Measurements from ENCODE around the gene FAM47B. TPM values are rescaled to one million over a fixed set of nuclear protein-coding genes. Genes with fewer than 3 reads are reported as not detected.

Gene FAM47B
- total RNA-seq, 1 experiment from 2014 or later = not detected

DNA sequence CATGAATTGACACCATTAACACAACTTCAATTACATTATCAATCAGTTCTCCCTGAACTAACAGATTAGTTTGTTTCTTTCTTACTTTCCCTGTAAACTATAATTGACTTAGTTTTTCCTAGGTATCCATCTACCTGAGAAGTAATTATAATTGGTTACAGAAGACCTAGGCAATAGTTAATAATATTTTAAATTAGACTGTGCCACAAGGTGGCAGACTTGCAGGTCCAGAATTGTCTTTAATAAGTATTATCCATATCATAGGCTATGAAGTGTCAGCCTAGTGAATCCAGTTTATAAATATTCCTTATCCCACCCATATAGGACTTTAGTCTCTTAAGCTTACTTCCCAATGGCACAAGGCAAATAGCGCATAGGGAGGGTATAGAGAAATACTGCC, 48.9 kb upstream of the FAM47B start:
- H4K5ac ChIP-seq (ENCODE audit: insufficient read length, low read depth, low read length) = no peak overlapping the region
- H3K23ac ChIP-seq (ENCODE audit: insufficient read length, low read depth, low read length) = no peak overlapping the region
- H2AFZ ChIP-seq (ENCODE audit: low read length) = no peak overlapping the region
- H3K9me3 ChIP-seq (ENCODE audit: control insufficient read depth, low read depth, low read length) = no peaks in the 10 kb centered on the region
- no peak overlapping the region for H3K9ac ChIP-seq (ENCODE audit: extremely low read depth, insufficient read length, low read length)
- no peak overlapping the region for H2BK15ac ChIP-seq (ENCODE audit: low read depth, low read length)
- H3K4me2 ChIP-seq (ENCODE audit: insufficient read depth, insufficient read length, low read length) = no peak overlapping the region
- Mint-ChIP-seq H3K9me3 (peaks cover 5 to 52% of the 10 kb centered on the region in 2 experiments; a peak in 4 of 5 replicates), H3K36me3 (ENCODE audit: insufficient read depth in 1 of 3, low read depth in 3 of 3) (peaks cover 0 to 5% (median 0%) of the 10 kb centered on the region in 3 experiments; a peak in 2 of 7 replicates), H3K4me1 (peaks cover 2 to 4% of the 10 kb centered on the region in 2 experiments; a peak in 1 of 4 replicates), H3K4me3 (no peak overlapping the region), H3K27ac (no peak overlapping the region), H3K27me3 (ENCODE audit: low read depth) (no peaks in the 10 kb centered on the region)
- no peak overlapping the region for H3K18ac ChIP-seq (ENCODE audit: insufficient read length, low read depth, low read length)
- no CpG with 5 or more reads among the region's 1 CpG for WGBS (ENCODE audit: extremely low coverage, insufficient read length, low lambda C conversion rate)
- H3K27me3 ChIP-seq (ENCODE audit: insufficient read depth, low read length) = no peaks in the 10 kb centered on the region
- H3K79me1 ChIP-seq (ENCODE audit: insufficient read depth, low read depth, low read length, poor library complexity, severe bottlenecking) = no peaks in the 10 kb centered on the region
- no peak overlapping the region for H3T11ph ChIP-seq (ENCODE audit: low read length)
- no peak overlapping the region for H4K91ac ChIP-seq (ENCODE audit: insufficient read length, low read depth, low read length)
- no peak overlapping the region for H4K8ac ChIP-seq (replicated peaks; ENCODE audit: insufficient read length, low read depth, low read length)
- no peak overlapping the region for H3K56ac ChIP-seq (ENCODE audit: insufficient read length, low read depth, low read length)
- H3K23me2 ChIP-seq (ENCODE audit: insufficient read length, low read depth, low read length, poor library complexity, severe bottlenecking) = no peaks in the 10 kb centered on the region
- no peak overlapping the region for H2BK120ac ChIP-seq (ENCODE audit: low read depth, low read length, poor library complexity, severe bottlenecking)
- no peak overlapping the region for H2BK5ac ChIP-seq (ENCODE audit: insufficient read length, low read length)
- H4K20me1 ChIP-seq (ENCODE audit: control insufficient read depth, insufficient read depth, insufficient read length) = no peaks in the 10 kb centered on the region
- H3K14ac ChIP-seq (ENCODE audit: insufficient read depth, low read length) = no peak overlapping the region
- H3K27ac ChIP-seq (ENCODE audit: insufficient read length, low read depth, low read length) = no peak overlapping the region
- H2BK12ac ChIP-seq (ENCODE audit: insufficient read length, low read depth, low read length) = no peak overlapping the region
- no peak overlapping the region for H2BK20ac ChIP-seq (ENCODE audit: low read depth, low read length, poor library complexity, severe bottlenecking)
- no peak for DNase-seq
- H3K4me1 ChIP-seq (ENCODE audit: insufficient read depth, low read length) = no peaks in the 10 kb centered on the region; the same call in 1 of the 2 replicates
- H2AK5ac ChIP-seq (ENCODE audit: insufficient read length, low read length) = no peak overlapping the region
- no peak overlapping the region for H3K4ac ChIP-seq (ENCODE audit: low read depth, low read length)
- TF ChIP-seq, protein P1, sequence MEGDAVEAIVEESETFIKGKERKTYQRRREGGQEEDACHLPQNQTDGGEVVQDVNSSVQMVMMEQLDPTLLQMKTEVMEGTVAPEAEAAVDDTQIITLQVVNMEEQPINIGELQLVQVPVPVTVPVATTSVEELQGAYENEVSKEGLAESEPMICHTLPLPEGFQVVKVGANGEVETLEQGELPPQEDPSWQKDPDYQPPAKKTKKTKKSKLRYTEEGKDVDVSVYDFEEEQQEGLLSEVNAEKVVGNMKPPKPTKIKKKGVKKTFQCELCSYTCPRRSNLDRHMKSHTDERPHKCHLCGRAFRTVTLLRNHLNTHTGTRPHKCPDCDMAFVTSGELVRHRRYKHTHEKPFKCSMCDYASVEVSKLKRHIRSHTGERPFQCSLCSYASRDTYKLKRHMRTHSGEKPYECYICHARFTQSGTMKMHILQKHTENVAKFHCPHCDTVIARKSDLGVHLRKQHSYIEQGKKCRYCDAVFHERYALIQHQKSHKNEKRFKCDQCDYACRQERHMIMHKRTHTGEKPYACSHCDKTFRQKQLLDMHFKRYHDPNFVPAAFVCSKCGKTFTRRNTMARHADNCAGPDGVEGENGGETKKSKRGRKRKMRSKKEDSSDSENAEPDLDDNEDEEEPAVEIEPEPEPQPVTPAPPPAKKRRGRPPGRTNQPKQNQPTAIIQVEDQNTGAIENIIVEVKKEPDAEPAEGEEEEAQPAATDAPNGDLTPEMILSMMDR (conservative IDR thresholded peaks at IDR 0.05) = peak; percentile 41; the same call in 2 of the 3 replicates
- no peaks in the 10 kb centered on the region for H3K79me2 ChIP-seq (ENCODE audit: insufficient read depth, low read length)
